Stomach smooth muscle (tissue), 2 donors: Measurements from ENCODE around the gene ARGFX.
"Not testable (repeated sequence)": the region's sequence is repeated elsewhere in the genome, so short reads cannot be mapped to it uniquely, and the experiment has no call there.

ENCODE experiments used
- H3K27ac ChIP-seq: one replicate; pipeline ENCODE4 v1.7.0; 2013; ENCODE audit warnings: mild to moderate bottlenecking, low read length, inconsistent platforms
- H3K27me3 ChIP-seq, 2 donors: one replicate each; pipeline ENCODE4 v1.7.0; 2013; ENCODE audit warnings: low read length in 2 of 2; ENCODE audit not compliant: insufficient read depth in 2 of 2, control insufficient read depth in 1 of 2
- H3K36me3 ChIP-seq, 2 donors: one replicate each; pipeline ENCODE4 v1.7.0; 2013; ENCODE audit warnings: low read length in 2 of 2; ENCODE audit not compliant: control insufficient read depth in 2 of 2, insufficient read depth in 2 of 2
- H3K4me1 ChIP-seq: one replicate; pipeline ENCODE4 v1.7.0; 2013; ENCODE audit warnings: low read length; ENCODE audit not compliant: control insufficient read depth, insufficient read depth
- H3K4me3 ChIP-seq, 2 donors: one replicate each; pipeline ENCODE4 v1.7.0; 2013; ENCODE audit warnings: low read length in 2 of 2
- H3K9ac ChIP-seq, 2 donors: one replicate each; pipeline ENCODE4 v1.7.0; 2013; ENCODE audit warnings: low read length in 2 of 2, mild to moderate bottlenecking in 1 of 2
- H3K9me3 ChIP-seq, 2 donors: one replicate each; pipeline ENCODE4 v1.7.0; 2013; ENCODE audit warnings: low read length in 2 of 2; ENCODE audit not compliant: control insufficient read depth in 2 of 2
- donor health status: healthy.
- donor health status: Pancreatic carcinoma.

The ARGFX gene

DNA sequence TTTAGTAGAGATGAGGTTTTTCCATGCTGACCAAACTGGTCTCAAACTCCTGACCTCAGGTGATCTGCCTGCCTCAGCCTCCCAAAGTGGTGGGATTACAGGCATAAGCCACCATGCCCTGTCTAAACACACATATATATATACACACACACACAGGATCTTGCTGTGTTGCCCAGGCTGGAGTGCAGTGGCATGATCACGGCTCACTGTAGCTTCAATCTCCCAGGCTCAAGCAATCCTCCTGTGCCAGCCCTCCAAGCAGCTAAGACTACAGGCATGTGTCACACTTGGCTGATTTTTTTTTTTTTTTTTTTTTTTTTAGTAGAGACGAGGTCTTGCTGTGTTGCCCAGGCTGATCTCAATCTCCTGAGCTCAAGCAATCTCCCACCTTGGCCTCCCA lies 32.2 kb downstream of the ARGFX start:
- H3K27ac ChIP-seq, result not testable (repeated sequence)

DNA sequence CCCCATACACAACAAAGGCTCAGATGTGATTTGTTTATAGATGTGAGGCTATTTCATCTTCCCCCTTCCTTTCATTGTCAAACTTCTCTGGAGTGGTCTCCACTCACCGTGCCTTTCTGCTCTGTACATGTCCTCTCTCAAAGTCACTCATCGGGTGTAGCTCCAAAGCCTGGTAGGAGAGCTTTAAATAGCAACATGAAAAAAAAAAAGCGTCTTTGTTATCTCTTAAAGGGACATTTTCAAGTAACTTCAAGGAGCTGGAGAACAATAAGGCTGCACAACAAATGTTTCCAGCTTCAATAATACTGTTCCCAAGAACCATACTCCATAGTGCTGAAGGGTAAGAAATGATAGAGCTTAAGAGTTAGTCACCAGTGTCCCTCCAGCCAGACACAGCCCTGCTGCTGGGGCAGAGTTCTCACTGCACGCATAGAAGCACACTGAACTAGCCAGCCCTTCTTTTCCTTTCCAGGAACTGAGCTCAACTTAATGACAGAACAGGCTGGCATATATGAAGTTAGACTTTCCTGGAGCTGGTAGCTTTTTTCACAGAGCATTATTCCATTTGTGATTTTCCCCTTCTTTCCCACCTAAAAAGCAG lies 33.6 kb downstream of the ARGFX start:
- H3K9ac ChIP-seq, result no peak overlapping the region
- no peaks in the 10 kb centered on the region for H3K36me3 ChIP-seq
- no peaks in the 10 kb centered on the region for H3K27me3 ChIP-seq
- no peak overlapping the region for H3K27ac ChIP-seq
- H3K4me3 ChIP-seq, result no peak overlapping the region
- no peaks in the 10 kb centered on the region for H3K4me1 ChIP-seq
- no peaks in the 10 kb centered on the region for H3K9me3 ChIP-seq

More for the DNA sequence above, 32.2 kb downstream of the ARGFX start:
- H3K9ac ChIP-seq, H3K36me3 ChIP-seq, H3K4me1 ChIP-seq, H3K27me3 ChIP-seq, H3K9me3 ChIP-seq, H3K4me3 ChIP-seq: not testable (repeated sequence)

DNA sequence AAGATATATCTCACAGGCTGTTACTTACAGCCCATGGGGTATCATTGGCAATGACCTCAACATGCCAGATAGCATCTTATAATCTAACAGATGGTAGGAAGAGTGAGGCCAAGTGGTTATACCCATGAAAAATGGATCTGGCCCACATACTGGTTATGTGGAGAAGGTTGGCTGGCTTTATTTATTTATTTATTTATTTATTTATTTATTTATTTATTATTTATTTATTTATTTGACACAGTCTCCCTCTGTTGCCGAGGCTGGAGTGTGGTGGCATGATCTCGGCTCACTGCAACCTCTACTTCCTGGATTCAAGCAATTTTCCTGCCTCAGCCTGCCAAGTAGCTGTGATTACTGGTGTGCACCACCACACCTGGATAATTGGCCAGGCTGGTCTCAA lies 37.0 kb downstream of the ARGFX start:
- Histone ChIP-seq H3K27me3 (no peaks in the 10 kb centered on the region), H3K4me1 (no peaks in the 10 kb centered on the region), H3K4me3 (no peak overlapping the region), H3K36me3 (no peaks in the 10 kb centered on the region), H3K9me3 (no peaks in the 10 kb centered on the region), H3K9ac (no peak overlapping the region), H3K27ac (no peak overlapping the region)

DNA sequence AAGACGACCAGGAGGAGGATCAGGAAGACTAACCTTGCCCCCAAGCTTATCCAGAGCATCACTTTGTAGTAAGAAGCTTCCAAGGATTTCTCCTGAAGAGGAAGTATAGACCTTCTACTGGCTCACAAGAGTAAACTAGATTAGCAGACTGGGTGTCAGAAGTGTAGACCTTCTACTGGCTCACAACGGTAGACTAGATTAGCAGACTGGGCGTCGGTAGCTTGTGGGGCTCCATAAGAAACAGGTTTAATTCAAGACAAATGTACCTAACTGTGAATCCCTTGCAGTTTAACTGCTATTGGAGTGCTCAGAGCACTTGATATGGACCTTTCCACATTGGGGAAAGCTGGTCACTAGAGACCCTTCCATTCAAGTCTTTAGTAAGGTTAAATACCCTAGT lies 38.4 kb downstream of the ARGFX start:
- no peaks in the 10 kb centered on the region for H3K9me3 ChIP-seq
- H3K9ac ChIP-seq, result no peak overlapping the region
- no peak overlapping the region for H3K27ac ChIP-seq
- H3K4me3 ChIP-seq, result no peak overlapping the region
- H3K4me1 ChIP-seq, result no peaks in the 10 kb centered on the region
- no peaks in the 10 kb centered on the region for H3K36me3 ChIP-seq
- no peaks in the 10 kb centered on the region for H3K27me3 ChIP-seq
